Colonic mucosa (tissue), 4 donors: ENCODE measurements around the gene ACTR6. TPM values are rescaled to one million over a fixed set of nuclear protein-coding genes. Genes with fewer than 3 reads are reported as not detected.
A peak's percentile ranks its signal among the peaks of the same experiment; 100 is the strongest.

Experiments used
- DNase-seq: peaks from one replicate; pipeline ENCODE4 v3.0.0-alpha.2; 2020
- H3K27ac ChIP-seq: fragments of 200-600 bp; one replicate; pipeline ENCODE4 v1.8.0; 2021
- H3K27me3 ChIP-seq: fragments of 200-600 bp; one replicate; pipeline ENCODE4 v1.8.0; 2021
- H3K36me3 ChIP-seq: fragments of 200-600 bp; one replicate; pipeline ENCODE4 v1.8.0; 2021
- H3K4me1 ChIP-seq: fragments of 200-600 bp; one replicate; pipeline ENCODE4 v1.8.0; 2021; ENCODE audit warnings: mild to moderate bottlenecking
- H3K4me3 ChIP-seq: fragments of 200-600 bp; one replicate; pipeline ENCODE4 v1.8.0; 2021
- H3K9ac ChIP-seq, 2 donors: one replicate each; pipeline ENCODE4 v1.7.0; 2013; ENCODE audit warnings: control low read depth in 2 of 2, low read depth in 2 of 2, low read length in 2 of 2
- H3K9me3 ChIP-seq: fragments of 200-600 bp; one replicate; pipeline ENCODE4 v1.8.0; 2021
- CTCF ChIP-seq: fragments of 200-600 bp; IDR thresholded peaks from one replicate; pipeline ENCODE4 v1.8.0; 2022; ENCODE audit warnings: antibody characterized with exemption, mild to moderate bottlenecking
- intact Hi-C: fragments of 100-400 bp; cut with DNase I; formaldehyde crosslinking; loops from one replicate; pipeline ENCODE4 v1.14.1; 2022
- total RNA-seq, 2 donors: library from RNA; stranded (reverse); fragmentation: NEBNext Ultra II Directional in 1 of 2; extraction: Animal tissue kit (Norgen Biotek cat#: 25700) in 1 of 2; gene quantifications; one replicate each; pipeline ENCODE4 v1.2.1, GENCODE V29; 2021
- donor health status: healthy.
- donor health status: DM: no; HTN: no; CAD: no.
- donor health status: DM: no; HTN: no; CAD: no.

Gene ACTR6
- total RNA-seq, 2 donors from 2014 or later, result 24.3 to 37.7 TPM

GRCh38 chr12:100193085-100193484 lies 7.5 kb upstream of the ACTR6 start:
- intact Hi-C loops, result loop anchor here (10.0 kb wide), 1 partner anchor 118 kb away; no protein-coding TSS in a partner anchor
- no peaks in the 10 kb centered on the region for H3K27me3 ChIP-seq
- no peak overlapping the region for H3K4me3 ChIP-seq
- no peaks in the 10 kb centered on the region for H3K4me1 ChIP-seq
- no peak for DNase-seq
- H3K9me3 ChIP-seq, result no peaks in the 10 kb centered on the region
- no peaks in the 10 kb centered on the region for H3K36me3 ChIP-seq
- no peak overlapping the region for H3K27ac ChIP-seq
- TF ChIP-seq CTCF, result no peak
- no peak overlapping the region for H3K9ac ChIP-seq

GRCh38 chr12:100197486-100197885 lies 3.1 kb upstream of the ACTR6 start:
- intact Hi-C loops, result loop anchor here (5.0 to 10.0 kb wide), 2 partner anchors 35 to 123 kb away; no protein-coding TSS in a partner anchor
- Histone ChIP-seq H3K9me3 (no peaks in the 10 kb centered on the region), H3K9ac (no peak overlapping the region), H3K4me1 (peaks cover 4% of the 10 kb centered on the region), H3K27me3 (no peaks in the 10 kb centered on the region), H3K36me3 (no peaks in the 10 kb centered on the region), H3K27ac (no peak overlapping the region), H3K4me3 (no peak overlapping the region)
- no peak for DNase-seq
- no peak for TF ChIP-seq CTCF

GRCh38 chr12:100199023-100199346 lies 1.6 kb upstream of the ACTR6 start:
- H3K9me3 ChIP-seq, result no peaks in the 10 kb centered on the region
- peak overlapping the region; percentile 78 for H3K27ac ChIP-seq
- H3K4me3 ChIP-seq, result peak overlapping the region; percentile 72
- TF ChIP-seq CTCF, result no peak
- H3K4me1 ChIP-seq, result peaks cover 4% of the 10 kb centered on the region
- intact Hi-C loops, result loop anchor here (5.0 to 10.0 kb wide), 2 partner anchors 37 to 124 kb away; no protein-coding TSS in a partner anchor
- no peaks in the 10 kb centered on the region for H3K36me3 ChIP-seq
- peak overlapping the region; percentile 62 to 81 for H3K9ac ChIP-seq
- DNase-seq, result peak; percentile 28
- H3K27me3 ChIP-seq, result no peaks in the 10 kb centered on the region

GRCh38 chr12:100199347-100200149 lies 1.1 kb upstream of the ACTR6 start:
- H3K9ac ChIP-seq, result peak overlapping the region; percentile 62 to 81
- H3K27me3 ChIP-seq, result no peaks in the 10 kb centered on the region
- no peaks in the 10 kb centered on the region for H3K9me3 ChIP-seq
- intact Hi-C loops, result loop anchor here (5.0 to 10.0 kb wide), 2 partner anchors 37 to 125 kb away; no protein-coding TSS in a partner anchor
- peaks cover 4% of the 10 kb centered on the region for H3K4me1 ChIP-seq
- DNase-seq, result peak; percentile 92
- no peak for TF ChIP-seq CTCF
- peak overlapping the region; percentile 72 for H3K4me3 ChIP-seq
- no peaks in the 10 kb centered on the region for H3K36me3 ChIP-seq
- H3K27ac ChIP-seq, result peak overlapping the region; percentile 78

- intact Hi-C loops, result no loop called here
- Histone ChIP-seq H3K27me3 (no peaks in the 10 kb centered on the region), H3K9ac (peak overlapping the region in 1 of 2 donors; percentile 34), H3K9me3 (no peaks in the 10 kb centered on the region), H3K4me1 (peaks cover 4% of the 10 kb centered on the region), H3K4me3 (peak overlapping the region; percentile 72), H3K36me3 (no peaks in the 10 kb centered on the region), H3K27ac (peak overlapping the region; percentile 78)
- TF ChIP-seq CTCF, result no peak
- DNase-seq, result no peak
These were observed 1.2 kb downstream of the ACTR6 start for GRCh38 chr12:100201604-100202423.
